CD4-positive, CD25-positive, alpha-beta regulatory T cell (primary cell): ENCODE data around the gene CCDC194. TPM values are rescaled to one million over a fixed set of nuclear protein-coding genes. Genes with fewer than 3 reads are reported as not detected.

Experiments
- ATAC-seq, 2 donors: fragments of 150-1000 bp; cut with Tn5 transposase; one replicate each; pipeline ENCODE4 v1.10.0; 2021; ENCODE audit warnings: low read depth in 2 of 2, moderate number of reproducible peaks in 2 of 2, moderate library complexity in 1 of 2
- DNase-seq, 3 donors: peaks; one replicate each; pipeline versions ENCODE4 v3.0.0 to v3.0.0-alpha.2; 2012 to 2022; ENCODE audit warnings: mixed read lengths in 1 of 3
- H3K27ac ChIP-seq: one replicate; pipeline ENCODE4 v1.7.0; 2013; ENCODE audit warnings: mild to moderate bottlenecking, low read length; ENCODE audit not compliant: insufficient read depth, poor library complexity, severe bottlenecking
- H3K27me3 ChIP-seq: one replicate; pipeline ENCODE4 v1.7.0; 2013; ENCODE audit warnings: low read length; ENCODE audit not compliant: control insufficient read depth, insufficient read depth
- H3K36me3 ChIP-seq: one replicate; pipeline ENCODE4 v1.7.0; 2013; ENCODE audit warnings: mild to moderate bottlenecking, low read length, moderate library complexity; ENCODE audit not compliant: control insufficient read depth, insufficient read depth
- H3K4me1 ChIP-seq: 2 replicates; pipeline ENCODE4 v1.7.0; 2013; ENCODE audit warnings: mild to moderate bottlenecking, low read length; ENCODE audit not compliant: insufficient read depth, control insufficient read depth, poor library complexity, severe bottlenecking
- H3K4me3 ChIP-seq: one replicate; pipeline ENCODE4 v1.7.0; 2013; ENCODE audit warnings: low read depth, mild to moderate bottlenecking, low read length, moderate library complexity
- H3K9me3 ChIP-seq, 2 experiments: 1 replicate in 1 of 2; 2 replicates in 1 of 2; pipeline ENCODE4 v1.7.0; 2013; ENCODE audit warnings: low read length in 2 of 2, mild to moderate bottlenecking in 1 of 2, moderate library complexity in 1 of 2; ENCODE audit not compliant: control insufficient read depth in 2 of 2
- H3K27ac Mint-ChIP-seq, 3 donors: one replicate each; pipeline ENCODE4 v1.8.0; 2020 to 2022; ENCODE audit warnings: mild to moderate bottlenecking in 3 of 3, mixed read lengths in 3 of 3, moderate library complexity in 2 of 3
- H3K27me3 Mint-ChIP-seq: one replicate; pipeline ENCODE4 v1.8.0; 2022; ENCODE audit warnings: mild to moderate bottlenecking, mixed read lengths
- H3K36me3 Mint-ChIP-seq: one replicate; pipeline ENCODE4 v1.8.0; 2020; ENCODE audit warnings: mixed read lengths
- H3K4me1 Mint-ChIP-seq, 4 donors: one replicate each; pipeline ENCODE4 v1.8.0; 2020 to 2022; ENCODE audit warnings: mixed read lengths in 4 of 4, mild to moderate bottlenecking in 1 of 4
- H3K4me3 Mint-ChIP-seq, 4 donors: one replicate each; pipeline ENCODE4 v1.8.0; 2020 to 2022; ENCODE audit warnings: mild to moderate bottlenecking in 4 of 4, mixed read lengths in 4 of 4, moderate library complexity in 3 of 4
- H3K9me3 Mint-ChIP-seq, 7 donors: one replicate each; pipeline ENCODE4 v1.8.0; 2020 to 2022; ENCODE audit warnings: mixed read lengths in 7 of 7, mild to moderate bottlenecking in 3 of 7, moderate library complexity in 2 of 7
- polyA plus RNA-seq, 4 donors: library from polyadenylated mRNA; unstranded; fragments of 300-500 nt; fragmentation: Illumina TruSeq; gene quantifications; one replicate each; pipeline ENCODE4 v1.2.3, GENCODE V29; 2021
- total RNA-seq: library from RNA; stranded (reverse); gene quantifications from one replicate; pipeline ENCODE4 v1.2.3, GENCODE V29; 2022

The CCDC194 gene
- total and polyA plus RNA-seq, 5 donors from 2014 or later: 1.3 TPM; not detected in 4

GRCh38 chr19:17347877-17348276 is 46.1 kb downstream of the CCDC194 start:
- no peaks in the 10 kb centered on the region for H3K36me3 Mint-ChIP-seq
- no peaks in the 10 kb centered on the region for H3K36me3 ChIP-seq
- peaks cover 13% of the 10 kb centered on the region for H3K27me3 Mint-ChIP-seq
- peaks cover 6% of the 10 kb centered on the region for H3K4me1 ChIP-seq
- H3K9me3 Mint-ChIP-seq: no peaks in the 10 kb centered on the region
- no peaks in the 10 kb centered on the region for H3K27me3 ChIP-seq
- H3K9me3 ChIP-seq: no peaks in the 10 kb centered on the region
- H3K27ac Mint-ChIP-seq: no peak overlapping the region
- no peak overlapping the region for H3K27ac ChIP-seq
- H3K4me1 Mint-ChIP-seq: peaks cover 0 to 10% (median 6%) of the 10 kb centered on the region in 4 donors
- no peak overlapping the region for H3K4me3 ChIP-seq
- DNase-seq: no peak
- no peak for ATAC-seq
- no peak overlapping the region for H3K4me3 Mint-ChIP-seq

- no peak for ATAC-seq
- Mint-ChIP-seq H3K27ac (no peak overlapping the region), H3K9me3 (no peaks in the 10 kb centered on the region), H3K4me3 (no peak overlapping the region), H3K4me1 (peaks cover 0 to 10% (median 7%) of the 10 kb centered on the region in 4 donors), H3K27me3 (peaks cover 9% of the 10 kb centered on the region), H3K36me3 (no peaks in the 10 kb centered on the region)
- Histone ChIP-seq H3K27me3 (no peaks in the 10 kb centered on the region), H3K27ac (no peak overlapping the region), H3K4me1 (peaks cover 6% of the 10 kb centered on the region), H3K4me3 (no peak overlapping the region), H3K36me3 (no peaks in the 10 kb centered on the region), H3K9me3 (no peaks in the 10 kb centered on the region)
- DNase-seq: no peak
Observed at GRCh38 chr19:17347361-17347760, 46.6 kb downstream of the CCDC194 start.

- H3K36me3 Mint-ChIP-seq: no peaks in the 10 kb centered on the region
- H3K4me1 Mint-ChIP-seq: peaks cover 0 to 9% (median 5%) of the 10 kb centered on the region in 4 donors
- Histone ChIP-seq H3K27ac (no peak overlapping the region), H3K4me1 (peaks cover 6% of the 10 kb centered on the region), H3K36me3 (no peaks in the 10 kb centered on the region), H3K9me3 (no peaks in the 10 kb centered on the region), H3K27me3 (no peaks in the 10 kb centered on the region), H3K4me3 (no peak overlapping the region)
- peak overlapping the region in 2 of 4 donors; percentile 43 to 72 for H3K4me3 Mint-ChIP-seq
- peak; percentile 63 to 75 (median 68) for DNase-seq
- no peak overlapping the region for H3K27ac Mint-ChIP-seq
- H3K27me3 Mint-ChIP-seq: peaks cover 9% of the 10 kb centered on the region
- H3K9me3 Mint-ChIP-seq: peaks cover 0 to 2% (median 0%) of the 10 kb centered on the region in 7 donors
- peak; percentile 72 to 92 for ATAC-seq
Observed at GRCh38 chr19:17346109-17346671, 47.8 kb downstream of the CCDC194 start.

- Mint-ChIP-seq H3K9me3 (peaks cover 0 to 2% (median 0%) of the 10 kb centered on the region in 7 donors), H3K4me3 (peak overlapping the region in 1 of 4 donors; percentile 58)
Observed at GRCh38 chr19:17341845-17342244, 52.2 kb downstream of the CCDC194 start.

GRCh38 chr19:17341386-17341785 is 52.6 kb downstream of the CCDC194 start:
- Mint-ChIP-seq H3K9me3 (peaks cover 0 to 2% (median 0%) of the 10 kb centered on the region in 7 donors), H3K4me3 (peak overlapping the region in 1 of 4 donors; percentile 27), H3K27ac (no peak overlapping the region), H3K36me3 (no peaks in the 10 kb centered on the region), H3K4me1 (peaks cover 0 to 33% (median 11%) of the 10 kb centered on the region in 4 donors), H3K27me3 (no peaks in the 10 kb centered on the region)
- DNase-seq (no peak), ATAC-seq (no peak)
- Histone ChIP-seq H3K4me3 (no peak overlapping the region), H3K4me1 (peaks cover 28% of the 10 kb centered on the region), H3K27me3 (no peaks in the 10 kb centered on the region), H3K36me3 (no peaks in the 10 kb centered on the region), H3K9me3 (no peaks in the 10 kb centered on the region), H3K27ac (no peak overlapping the region)

More at GRCh38 chr19:17341845-17342244, 52.2 kb downstream of the CCDC194 start:
- Histone ChIP-seq H3K9me3 (no peaks in the 10 kb centered on the region), H3K4me1 (peaks cover 24% of the 10 kb centered on the region), H3K36me3 (no peaks in the 10 kb centered on the region), H3K4me3 (no peak overlapping the region), H3K27me3 (no peaks in the 10 kb centered on the region), H3K27ac (no peak overlapping the region)
- DNase-seq: no peak
- Mint-ChIP-seq H3K4me1 (peaks cover 0 to 30% (median 12%) of the 10 kb centered on the region in 4 donors), H3K27ac (no peak overlapping the region), H3K36me3 (no peaks in the 10 kb centered on the region), H3K27me3 (no peaks in the 10 kb centered on the region)
- ATAC-seq: no peak

GRCh38 chr19:17340871-17341357 is 53.1 kb downstream of the CCDC194 start:
- H3K27ac Mint-ChIP-seq: no peak overlapping the region
- H3K36me3 Mint-ChIP-seq: no peaks in the 10 kb centered on the region
- H3K4me1 Mint-ChIP-seq: peaks cover 0 to 31% (median 7%) of the 10 kb centered on the region in 4 donors
- H3K9me3 Mint-ChIP-seq: peaks cover 0 to 2% (median 0%) of the 10 kb centered on the region in 7 donors
- peak overlapping the region in 1 of 4 donors; percentile 76 for H3K4me3 Mint-ChIP-seq
- no peaks in the 10 kb centered on the region for H3K27me3 ChIP-seq
- peaks cover 26% of the 10 kb centered on the region for H3K4me1 ChIP-seq
- no peak overlapping the region for H3K27ac ChIP-seq
- no peak for ATAC-seq
- no peak for DNase-seq
- no peaks in the 10 kb centered on the region for H3K9me3 ChIP-seq
- no peaks in the 10 kb centered on the region for H3K27me3 Mint-ChIP-seq
- no peak overlapping the region for H3K4me3 ChIP-seq
- H3K36me3 ChIP-seq: no peaks in the 10 kb centered on the region

Other genes with a start within 250 kb of the CCDC194 start
- 27.1 TPM for gene USE1, start 178.8 kb downstream of the CCDC194 start, total RNA-seq
- 10 to 100 TPM; 43.9 to 53.7 (median 50.1) TPM for gene USE1, start 178.8 kb downstream of the CCDC194 start, polyA plus RNA-seq
- gene OCEL1, start 168.0 kb downstream of the CCDC194 start, total RNA-seq: 23.3 TPM
- gene OCEL1, start 168.0 kb downstream of the CCDC194 start, polyA plus RNA-seq: 10 to 100 TPM; 34.0 to 51.0 (median 47.1) TPM
- gene NR2F6, start 148.3 kb downstream of the CCDC194 start, total RNA-seq: 0.52 TPM
- gene NR2F6, start 148.3 kb downstream of the CCDC194 start, polyA plus RNA-seq: 1 to 10 TPM in 2 of 4 donors, under 1 TPM in 2; 0.81 to 3.2 (median 1.5) TPM
- gene USHBP1, start 129.5 kb downstream of the CCDC194 start, total RNA-seq: not detected
- not detected for gene USHBP1, start 129.5 kb downstream of the CCDC194 start, polyA plus RNA-seq
- 82.3 TPM for gene BABAM1, start 126.8 kb downstream of the CCDC194 start, total RNA-seq
- 100 to 1,000 TPM; 111 to 140 (median 124) TPM for gene BABAM1, start 126.8 kb downstream of the CCDC194 start, polyA plus RNA-seq
- gene ANKLE1, start 112.3 kb downstream of the CCDC194 start, total RNA-seq: 1.8 TPM
- gene ANKLE1, start 112.3 kb downstream of the CCDC194 start, polyA plus RNA-seq: 1 to 10 TPM in 2 of 4 donors, under 1 TPM in 2; 0.15 to 1.0 (median 0.96) TPM
- 5.1 TPM for gene ABHD8, start 90.8 kb downstream of the CCDC194 start, total RNA-seq
- gene ABHD8, start 90.8 kb downstream of the CCDC194 start, polyA plus RNA-seq: 1 to 10 TPM; 5.6 to 8.7 (median 6.4) TPM
- 37.1 TPM for gene MRPL34, start 88.3 kb downstream of the CCDC194 start, total RNA-seq
- gene MRPL34, start 88.3 kb downstream of the CCDC194 start, polyA plus RNA-seq: 100 to 1,000 TPM; 223 to 248 (median 236) TPM
- gene DDA1, start 84.6 kb downstream of the CCDC194 start, total RNA-seq: 43.8 TPM
- gene DDA1, start 84.6 kb downstream of the CCDC194 start, polyA plus RNA-seq: 10 to 100 TPM; 26.7 to 38.6 (median 32.0) TPM
- 17.8 TPM for gene ANO8, start 59.3 kb downstream of the CCDC194 start, total RNA-seq
- under 1 TPM in 3 of 4 donors, not detected in 1; 0.06 to 0.11 (median 0.08) TPM for gene ANO8, start 59.3 kb downstream of the CCDC194 start, polyA plus RNA-seq
- gene GTPBP3, start 56.6 kb downstream of the CCDC194 start, total RNA-seq: 26.1 TPM
- gene GTPBP3, start 56.6 kb downstream of the CCDC194 start, polyA plus RNA-seq: 1 to 10 TPM; 5.2 to 9.4 (median 8.7) TPM
- not detected for gene PLVAP, start 16.9 kb downstream of the CCDC194 start, total RNA-seq
- gene PLVAP, start 16.9 kb downstream of the CCDC194 start, polyA plus RNA-seq: not detected
- 45.6 TPM for gene BST2, start 11.4 kb upstream of the CCDC194 start, total RNA-seq
- gene BST2, start 11.4 kb upstream of the CCDC194 start, polyA plus RNA-seq: 100 to 1,000 TPM; 155 to 175 (median 158) TPM
- gene MVB12A, start 25.9 kb upstream of the CCDC194 start, total RNA-seq: 26.7 TPM
- 10 to 100 TPM; 30.1 to 48.6 (median 38.4) TPM for gene MVB12A, start 25.9 kb upstream of the CCDC194 start, polyA plus RNA-seq
- gene TMEM221, start 54.5 kb upstream of the CCDC194 start, total RNA-seq: not detected
- under 1 TPM in 1 of 4 donors, not detected in 3; 0.16 TPM for gene TMEM221, start 54.5 kb upstream of the CCDC194 start, polyA plus RNA-seq
- not detected for gene NXNL1, start 66.7 kb upstream of the CCDC194 start, total RNA-seq
- not detected for gene NXNL1, start 66.7 kb upstream of the CCDC194 start, polyA plus RNA-seq
- gene SLC27A1, start 76.3 kb upstream of the CCDC194 start, total RNA-seq: 4.6 TPM
- 1 to 10 TPM; 3.9 to 5.2 (median 4.1) TPM for gene SLC27A1, start 76.3 kb upstream of the CCDC194 start, polyA plus RNA-seq
- gene PGLS, start 117.5 kb upstream of the CCDC194 start, total RNA-seq: 49.9 TPM
- 10 to 100 TPM; 60.5 to 76.0 (median 63.8) TPM for gene PGLS, start 117.5 kb upstream of the CCDC194 start, polyA plus RNA-seq
- gene COLGALT1, start 161.5 kb upstream of the CCDC194 start, total RNA-seq: 40.6 TPM
- 10 to 100 TPM; 17.1 to 18.9 (median 17.8) TPM for gene COLGALT1, start 161.5 kb upstream of the CCDC194 start, polyA plus RNA-seq